HepG2 (cell line): Measurements from ENCODE around the gene PDXDC1. TPM values are rescaled to one million over a fixed set of nuclear protein-coding genes. Genes with fewer than 3 reads are reported as not detected.
"Not testable (repeated sequence)": the region's sequence is repeated elsewhere in the genome, so short reads cannot be mapped to it uniquely, and the experiment has no call there.

Experiments
- CCDC6 ChIP-seq: sonication (generic); formaldehyde crosslinking; IDR thresholded peaks from 2 replicates; pipeline ENCODE4 v1.8.1; 2022; ENCODE audit warnings: mild to moderate bottlenecking, missing genetic modification reagents, moderate library complexity
- EP300 ChIP-seq, 3 experiments: sonication (generic) in 1 of 3; formaldehyde crosslinking in 1 of 3; IDR thresholded peaks; 2 replicates each; pipeline versions ENCODE4 v1.5.1 to v1.6.1; 2011 to 2020; ENCODE audit warnings: low read depth in 2 of 3, low read length in 2 of 3, borderline replicate concordance in 1 of 3, improper control_type of control experiment in 1 of 3, mild to moderate bottlenecking in 1 of 3, missing genetic modification reagents in 1 of 3, moderate library complexity in 1 of 3
- KDM5B ChIP-seq: sonication (generic); formaldehyde crosslinking; IDR thresholded peaks from 2 replicates; pipeline ENCODE4 v1.4.0; 2020; ENCODE audit warnings: missing genetic modification reagents, mild to moderate bottlenecking, borderline replicate concordance
- KLF15 ChIP-seq: sonication (generic); formaldehyde crosslinking; IDR thresholded peaks from 2 replicates; pipeline ENCODE4 v1.8.1; 2023; ENCODE audit warnings: borderline replicate concordance, mild to moderate bottlenecking, inconsistent platforms, missing genetic modification reagents, mixed read lengths
- NONO ChIP-seq, 2 experiments: fragments of 450-650 bp in 1 of 2; sonication (generic) in 1 of 2; formaldehyde crosslinking in 1 of 2; IDR thresholded peaks in 1 of 2; conservative IDR thresholded peaks in 1 of 2; 2 replicates each; pipeline versions ENCODE4 v1.6.1 to v1.8.0; 2017 to 2022; ENCODE audit warnings: mild to moderate bottlenecking in 1 of 2, missing genetic modification reagents in 1 of 2, moderate library complexity in 1 of 2
- RFXAP ChIP-seq: sonication (generic); formaldehyde crosslinking; IDR thresholded peaks from 2 replicates; pipeline ENCODE4 v1.4.0; 2020; ENCODE audit warnings: missing genetic modification reagents, borderline replicate concordance
- SP5 ChIP-seq: IDR thresholded peaks from 2 replicates; pipeline ENCODE4 v1.6.1; 2016; ENCODE audit warnings: low read depth, borderline replicate concordance
- THYN1 ChIP-seq: sonication (generic); formaldehyde crosslinking; IDR thresholded peaks from 2 replicates; pipeline ENCODE4 v1.8.1; 2023; ENCODE audit warnings: low read depth, mild to moderate bottlenecking, moderate library complexity, missing genetic modification reagents, borderline replicate concordance
- ZBTB20 ChIP-seq: sonication (generic); formaldehyde crosslinking; IDR thresholded peaks from 2 replicates; pipeline ENCODE4 v1.8.1; 2023; ENCODE audit warnings: missing genetic modification reagents, low read depth, mild to moderate bottlenecking, borderline replicate concordance
- ZFP1 ChIP-seq: IDR thresholded peaks from 2 replicates; pipeline ENCODE4 v1.6.1; 2016
- ZNF124 ChIP-seq: sonication (generic); formaldehyde crosslinking; IDR thresholded peaks from 2 replicates; pipeline ENCODE4 v1.4.0; 2020; ENCODE audit warnings: missing genetic modification reagents
- ZNF292 ChIP-seq: sonication (generic); formaldehyde crosslinking; IDR thresholded peaks from 2 replicates; pipeline ENCODE4 v1.8.1; 2022; ENCODE audit warnings: mild to moderate bottlenecking, low read depth, missing genetic modification reagents, borderline replicate concordance
- ZNF34 ChIP-seq: sonication (generic); formaldehyde crosslinking; IDR thresholded peaks from 2 replicates; pipeline ENCODE4 v1.4.0; 2020; ENCODE audit warnings: mild to moderate bottlenecking, missing genetic modification reagents, borderline replicate concordance
- ZNF451 ChIP-seq: sonication (generic); formaldehyde crosslinking; IDR thresholded peaks from 2 replicates; pipeline ENCODE4 v1.5.0; 2020; ENCODE audit warnings: mild to moderate bottlenecking, missing genetic modification reagents
- ZNF589 ChIP-seq: sonication (generic); formaldehyde crosslinking; conservative IDR thresholded peaks from 2 replicates; pipeline ENCODE4 v1.8.0; 2022; ENCODE audit warnings: mild to moderate bottlenecking, moderate library complexity, missing genetic modification reagents
- ZNF672 ChIP-seq: sonication (generic); formaldehyde crosslinking; IDR thresholded peaks from 2 replicates; pipeline ENCODE4 v1.8.1; 2022; ENCODE audit warnings: missing genetic modification reagents
- ZNF766 ChIP-seq: sonication (generic); formaldehyde crosslinking; IDR thresholded peaks from 2 replicates; pipeline ENCODE4 v1.5.0; 2020; ENCODE audit warnings: missing genetic modification reagents, borderline replicate concordance
- ZNF792 ChIP-seq: IDR thresholded peaks from 2 replicates; pipeline ENCODE4 v1.6.1; 2016
- ZNF883 ChIP-seq: sonication (generic); formaldehyde crosslinking; IDR thresholded peaks from 2 replicates; pipeline ENCODE4 v1.5.1; 2020; ENCODE audit warnings: mild to moderate bottlenecking, missing genetic modification reagents; ENCODE audit errors: not compliant biosample characterization
- ZSCAN29 ChIP-seq: sonication (generic); formaldehyde crosslinking; conservative IDR thresholded peaks from 2 replicates; pipeline ENCODE4 v1.4.0; 2020; ENCODE audit warnings: mild to moderate bottlenecking, missing genetic modification reagents
- polyA plus RNA-seq, 8 experiments: library from polyadenylated mRNA; depleted of rRNA in 3 of 8; stranded (reverse) in 7 of 8; unstranded in 1 of 8; fragments of >200 nt; fragmentation: Illumina TruSeq in 4 of 8; extraction: Trizol in 4 of 8; gene quantifications; 2 replicates each; pipeline versions ENCODE4 v1.2.1 to v1.2.3, GENCODE V29; 2011 to 2016; ENCODE audit warnings: low read depth in 4 of 8, missing spikeins in 1 of 8, mixed read lengths in 1 of 8; ENCODE audit not compliant: insufficient read depth in 1 of 8
- total RNA-seq, 5 experiments: library from RNA; depleted of rRNA; stranded (reverse); fragments of >200 nt; fragmentation: Illumina TruSeq; extraction: Trizol; gene quantifications; 2 replicates each; pipeline ENCODE4 v1.2.3, GENCODE V29; 2016; ENCODE audit warnings: low read depth in 1 of 5
- TF ChIP-seq, protein P1 (sequence below): sonication (generic); formaldehyde crosslinking; IDR thresholded peaks from 2 replicates; pipeline ENCODE4 v1.4.0; 2020; ENCODE audit warnings: missing genetic modification reagents, mild to moderate bottlenecking, borderline replicate concordance
- TF ChIP-seq, protein P2 (sequence below): sonication (generic); formaldehyde crosslinking; IDR thresholded peaks from 2 replicates; pipeline ENCODE4 v1.8.1; 2023; ENCODE audit warnings: mild to moderate bottlenecking, missing genetic modification reagents
- TF ChIP-seq, protein P3 (sequence below): sonication (generic); IDR thresholded peaks from 2 replicates; pipeline ENCODE4 v1.6.1; 2016; ENCODE audit warnings: low read depth, borderline replicate concordance
- TF ChIP-seq, protein P4 (sequence below): IDR thresholded peaks from 2 replicates; pipeline ENCODE4 v1.6.1; 2012; ENCODE audit warnings: inconsistent platforms

The PDXDC1 gene
- total and polyA plus RNA-seq, 2 of the 13 experiments (the other 11 are each of a cell fraction or from before 2014, with no cell fraction given), result 133 to 169 TPM

DNA sequence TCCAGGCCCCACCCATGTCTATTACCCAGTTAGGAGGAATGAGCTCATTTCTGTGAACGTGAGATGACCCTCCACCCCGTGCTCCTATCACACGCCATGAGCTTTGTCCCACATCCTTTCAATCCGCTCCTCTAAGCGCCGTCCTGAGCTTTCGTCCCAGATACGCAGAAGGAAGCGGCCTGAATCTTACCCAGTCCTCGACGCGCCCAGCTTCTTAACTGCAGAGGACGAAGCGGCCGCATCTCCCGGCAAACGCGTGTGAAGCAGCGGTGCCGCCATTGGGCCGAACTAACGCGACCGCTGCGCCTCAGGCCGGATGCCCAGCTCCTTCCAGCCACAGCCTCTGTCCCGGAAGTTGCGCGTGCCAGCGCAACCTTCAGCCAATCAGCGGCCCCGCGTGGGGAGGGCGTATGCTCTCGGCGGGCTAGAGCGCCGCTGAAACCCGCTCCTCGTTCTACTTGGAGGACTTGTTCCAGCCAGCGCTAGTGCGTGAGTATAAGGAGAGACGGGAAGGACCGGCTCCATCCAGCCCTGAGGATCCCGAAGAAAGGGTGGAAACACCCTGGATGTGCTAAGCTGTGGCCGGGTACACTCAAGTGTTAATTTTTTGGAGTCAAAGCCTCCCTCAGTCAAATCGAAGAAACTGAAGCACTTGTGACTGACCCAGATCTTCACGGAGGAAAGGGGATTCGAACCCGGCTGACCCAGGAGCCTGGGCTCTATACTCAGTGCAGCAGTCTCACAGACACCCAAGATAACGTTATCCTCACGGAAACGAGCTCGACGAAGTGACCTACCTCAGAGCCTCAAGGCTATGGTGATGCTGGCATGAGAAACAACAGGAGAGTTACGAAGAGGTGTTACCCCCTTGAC is 119.4 kb downstream of the PDXDC1 start, which contains the start of gene RRN3 (continued):
- TF ChIP-seq, protein P1, sequence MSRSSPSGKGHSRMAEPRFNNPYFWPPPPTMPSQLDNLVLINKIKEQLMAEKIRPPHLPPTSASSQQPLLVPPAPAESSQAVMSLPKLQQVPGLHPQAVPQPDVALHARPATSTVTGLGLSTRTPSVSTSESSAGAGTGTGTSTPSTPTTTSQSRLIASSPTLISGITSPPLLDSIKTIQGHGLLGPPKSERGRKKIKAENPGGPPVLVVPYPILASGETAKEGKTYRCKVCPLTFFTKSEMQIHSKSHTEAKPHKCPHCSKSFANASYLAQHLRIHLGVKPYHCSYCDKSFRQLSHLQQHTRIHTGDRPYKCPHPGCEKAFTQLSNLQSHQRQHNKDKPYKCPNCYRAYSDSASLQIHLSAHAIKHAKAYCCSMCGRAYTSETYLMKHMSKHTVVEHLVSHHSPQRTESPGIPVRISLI (CRISPR knock-in tag), result peak; percentile 66; the same call in 1 of the 2 replicates
- TF ChIP-seq CCDC6 (CRISPR knock-in tag) (peak; percentile 82; the same call in 1 of the 2 replicates), ZNF34 (peak; percentile 90; the same call in 1 of the 2 replicates), ZNF672 (CRISPR knock-in tag) (peak; percentile 40; the same call in 1 of the 2 replicates), ZBTB20 (CRISPR knock-in tag) (peak; percentile 96), ZNF124 (CRISPR knock-in tag) (peak; percentile 95), THYN1 (CRISPR knock-in tag) (0 out of 2 replicates have a peak, but pooled peaks have one; percentile 40), KDM5B (peak; percentile 93; the same call in 1 of the 2 replicates), RFXAP (CRISPR knock-in tag) (peak; percentile 92; the same call in 1 of the 2 replicates), ZNF792 (peak; percentile 91), SP5 (CRISPR knock-in tag) (peak; percentile 43), EP300 (IDR thresholded peaks at IDR 0.05; ENCODE audit: low read depth in 2 of 2, low read length in 2 of 2) (0 out of 4 replicates have a peak, but pooled peaks of 1 of the 2 experiments have one; percentile 42), EP300 (CRISPR knock-in tag; IDR thresholded peaks at IDR 0.05; ENCODE audit: borderline replicate concordance) (peak; percentile 64; the same call in 1 of the 2 replicates), ZNF292 (CRISPR knock-in tag) (peak; percentile 78), ZNF589 (CRISPR knock-in tag) (peak; percentile 95), ZSCAN29 (CRISPR knock-in tag) (0 out of 2 replicates have a peak, but pooled peaks have one; percentile 74), ZNF883 (CRISPR knock-in tag) (peak; percentile 94), KLF15 (CRISPR knock-in tag) (peak; percentile 98), ZNF766 (CRISPR knock-in tag) (peak; percentile 95; the same call in 1 of the 2 replicates), ZFP1 (CRISPR knock-in tag) (peak; percentile 87; the same call in 1 of the 2 replicates), NONO (CRISPR knock-in tag; conservative IDR thresholded peaks at IDR 0.05) (peak; percentile 98), ZNF451 (peak; percentile 93)
- TF ChIP-seq, protein P2, sequence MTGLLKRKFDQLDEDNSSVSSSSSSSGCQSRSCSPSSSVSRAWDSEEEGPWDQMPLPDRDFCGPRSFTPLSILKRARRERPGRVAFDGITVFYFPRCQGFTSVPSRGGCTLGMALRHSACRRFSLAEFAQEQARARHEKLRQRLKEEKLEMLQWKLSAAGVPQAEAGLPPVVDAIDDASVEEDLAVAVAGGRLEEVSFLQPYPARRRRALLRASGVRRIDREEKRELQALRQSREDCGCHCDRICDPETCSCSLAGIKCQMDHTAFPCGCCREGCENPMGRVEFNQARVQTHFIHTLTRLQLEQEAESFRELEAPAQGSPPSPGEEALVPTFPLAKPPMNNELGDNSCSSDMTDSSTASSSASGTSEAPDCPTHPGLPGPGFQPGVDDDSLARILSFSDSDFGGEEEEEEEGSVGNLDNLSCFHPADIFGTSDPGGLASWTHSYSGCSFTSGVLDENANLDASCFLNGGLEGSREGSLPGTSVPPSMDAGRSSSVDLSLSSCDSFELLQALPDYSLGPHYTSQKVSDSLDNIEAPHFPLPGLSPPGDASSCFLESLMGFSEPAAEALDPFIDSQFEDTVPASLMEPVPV, result peak; percentile 95
- TF ChIP-seq, protein P3, sequence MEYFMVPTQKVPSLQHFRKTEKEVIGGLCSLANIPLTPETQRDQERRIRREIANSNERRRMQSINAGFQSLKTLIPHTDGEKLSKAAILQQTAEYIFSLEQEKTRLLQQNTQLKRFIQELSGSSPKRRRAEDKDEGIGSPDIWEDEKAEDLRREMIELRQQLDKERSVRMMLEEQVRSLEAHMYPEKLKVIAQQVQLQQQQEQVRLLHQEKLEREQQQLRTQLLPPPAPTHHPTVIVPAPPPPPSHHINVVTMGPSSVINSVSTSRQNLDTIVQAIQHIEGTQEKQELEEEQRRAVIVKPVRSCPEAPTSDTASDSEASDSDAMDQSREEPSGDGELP, result peak; percentile 33; the same call in 1 of the 2 replicates
- TF ChIP-seq, protein P4, sequence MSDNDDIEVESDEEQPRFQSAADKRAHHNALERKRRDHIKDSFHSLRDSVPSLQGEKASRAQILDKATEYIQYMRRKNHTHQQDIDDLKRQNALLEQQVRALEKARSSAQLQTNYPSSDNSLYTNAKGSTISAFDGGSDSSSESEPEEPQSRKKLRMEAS, result peak; percentile 94
- not testable (repeated sequence) for TF ChIP-seq NONO (IDR thresholded peaks at IDR 0.05)
